Fibroblast of lung (primary cell): Measurements from ENCODE around the gene ARHGAP10. TPM values are rescaled to one million over a fixed set of nuclear protein-coding genes. Genes with fewer than 3 reads are reported as not detected.
A peak's percentile ranks its signal among the peaks of the same experiment; 100 is the strongest.

Source experiments
- DNase-seq, 2 donors: peaks; one replicate each; pipeline versions ENCODE4 v3.0.0 to v3.0.0-alpha.2; 2010; ENCODE audit warnings: low read depth in 2 of 2
- H2AFZ ChIP-seq: 2 replicates; pipeline ENCODE4 v1.5.1; 2012; ENCODE audit warnings: low read length, control low read depth, inconsistent platforms
- H3K27ac ChIP-seq: 2 replicates; pipeline ENCODE4 v1.5.1; 2011; ENCODE audit warnings: low read length, control low read depth; ENCODE audit not compliant: insufficient read depth
- H3K27me3 ChIP-seq: 2 replicates; pipeline ENCODE4 v1.5.1; 2011; ENCODE audit warnings: mild to moderate bottlenecking, low read length; ENCODE audit not compliant: control insufficient read depth, insufficient read depth
- H3K36me3 ChIP-seq: 2 replicates; pipeline ENCODE4 v1.5.1; 2011; ENCODE audit warnings: low read length; ENCODE audit not compliant: control insufficient read depth, insufficient read depth
- H3K4me1 ChIP-seq: 2 replicates; pipeline ENCODE4 v1.5.1; 2011; ENCODE audit warnings: low read length; ENCODE audit not compliant: control insufficient read depth, insufficient read depth; ENCODE audit errors: extremely low read depth
- H3K4me2 ChIP-seq: 2 replicates; pipeline ENCODE4 v1.5.1; 2011; ENCODE audit warnings: low read length, control low read depth; ENCODE audit not compliant: insufficient read depth; ENCODE audit errors: extremely low read depth
- H3K4me3 ChIP-seq, 4 experiments: fragments of 200-600 bp in 1 of 4; sonication (generic) in 1 of 4; replicated peaks in 1 of 4; 2 replicates each; pipeline ENCODE4 v1.5.1; 2011 to 2016; ENCODE audit warnings: low read length in 4 of 4, low read depth in 3 of 4, mild to moderate bottlenecking in 3 of 4, control low read depth in 2 of 4, inconsistent platforms in 1 of 4, mixed read lengths in 1 of 4; ENCODE audit not compliant: insufficient read depth in 1 of 4; ENCODE audit errors: control extremely low read depth in 1 of 4
- H3K79me2 ChIP-seq: 2 replicates; pipeline ENCODE4 v1.5.1; 2012; ENCODE audit warnings: mild to moderate bottlenecking, low read length, inconsistent platforms; ENCODE audit not compliant: control insufficient read depth, insufficient read depth
- H3K9ac ChIP-seq: 2 replicates; pipeline ENCODE4 v1.5.1; 2011; ENCODE audit warnings: mild to moderate bottlenecking, low read length, control low read depth; ENCODE audit not compliant: insufficient read depth
- H3K9me3 ChIP-seq: 2 replicates; pipeline ENCODE4 v1.5.1; 2012; ENCODE audit warnings: low read depth, low read length; ENCODE audit not compliant: control insufficient read depth, insufficient read depth
- H4K20me1 ChIP-seq: 2 replicates; pipeline ENCODE4 v1.5.1; 2011; ENCODE audit warnings: low read length; ENCODE audit not compliant: control insufficient read depth, insufficient read depth; ENCODE audit errors: extremely low read depth
- CTCF ChIP-seq, 2 donors: IDR thresholded peaks in 1 of 2; conservative IDR thresholded peaks in 1 of 2; 1 replicate in 1 of 2; 2 replicates in 1 of 2; pipeline ENCODE4 v1.5.1; 2011 to 2012; ENCODE audit warnings: low read length in 2 of 2, control low read depth in 1 of 2, inconsistent platforms in 1 of 2, low read depth in 1 of 2, mild to moderate bottlenecking in 1 of 2
- EZH2 ChIP-seq: IDR thresholded peaks from 2 replicates; pipeline ENCODE4 v1.5.1; 2012; ENCODE audit warnings: low read length, control low read depth, mild to moderate bottlenecking; ENCODE audit errors: missing control alignments
- polyA plus RNA-seq, 2 donors: library from polyadenylated mRNA; depleted of rRNA in 1 of 2; stranded (reverse) in 1 of 2; unstranded in 1 of 2; fragments of >200 nt; gene quantifications; 2 replicates each; pipeline ENCODE4 v1.2.1, GENCODE V29; 2011 to 2012; ENCODE audit warnings: missing spikeins in 1 of 2
- total RNA-seq: library from RNA; depleted of rRNA; stranded (reverse); fragments of >200 nt; gene quantifications from 2 replicates; pipeline ENCODE4 v1.2.1, GENCODE V29; 2014

ARHGAP10 gene
- total and polyA plus RNA-seq, 2 donors (not counting 1 experiment from before 2014, with no cell fraction given) = 21.6 to 35.8 TPM

- no peak overlapping the region for H3K27ac ChIP-seq
- H3K4me1 ChIP-seq = no peaks in the 10 kb centered on the region
- H3K9ac ChIP-seq = no peak overlapping the region
- DNase-seq = peak in 1 of 2 donors; percentile 25
- no peaks in the 10 kb centered on the region for H3K9me3 ChIP-seq
- no peak for TF ChIP-seq CTCF (conservative IDR thresholded peaks at IDR 0.05 in 1 of 2, IDR thresholded peaks at IDR 0.05 in 1 of 2; ENCODE audit: low read depth in 1 of 2, low read length in 2 of 2)
- TF ChIP-seq EZH2 = no peak
- H3K4me2 ChIP-seq = no peak overlapping the region
- no peak overlapping the region for H3K4me3 ChIP-seq
- no peaks in the 10 kb centered on the region for H4K20me1 ChIP-seq
- no peaks in the 10 kb centered on the region for H3K79me2 ChIP-seq
- no peak overlapping the region for H2AFZ ChIP-seq
- H3K36me3 ChIP-seq = no peaks in the 10 kb centered on the region
- H3K27me3 ChIP-seq = no peaks in the 10 kb centered on the region
Observed at GRCh38 chr4:148092316-148093014, 360.6 kb downstream of the ARHGAP10 start.

GRCh38 chr4:148093065-148093464 lies 361.2 kb downstream of the ARHGAP10 start:
- no peak overlapping the region for H2AFZ ChIP-seq
- H3K36me3 ChIP-seq = no peaks in the 10 kb centered on the region
- no peak for DNase-seq
- no peak overlapping the region for H3K4me2 ChIP-seq
- H3K79me2 ChIP-seq = no peaks in the 10 kb centered on the region
- no peaks in the 10 kb centered on the region for H3K4me1 ChIP-seq
- H4K20me1 ChIP-seq = no peaks in the 10 kb centered on the region
- H3K9ac ChIP-seq = no peak overlapping the region
- H3K27ac ChIP-seq = no peak overlapping the region
- H3K27me3 ChIP-seq = no peaks in the 10 kb centered on the region
- H3K4me3 ChIP-seq = no peak overlapping the region
- no peaks in the 10 kb centered on the region for H3K9me3 ChIP-seq
- TF ChIP-seq CTCF (conservative IDR thresholded peaks at IDR 0.05 in 1 of 2, IDR thresholded peaks at IDR 0.05 in 1 of 2; ENCODE audit: low read depth in 1 of 2, low read length in 2 of 2) = no peak
- TF ChIP-seq EZH2 = no peak

- TF ChIP-seq CTCF (conservative IDR thresholded peaks at IDR 0.05 in 1 of 2, IDR thresholded peaks at IDR 0.05 in 1 of 2; ENCODE audit: low read depth in 1 of 2, low read length in 2 of 2) (no peak), EZH2 (no peak)
- Histone ChIP-seq H3K4me1 (no peaks in the 10 kb centered on the region), H3K27me3 (no peaks in the 10 kb centered on the region), H4K20me1 (no peaks in the 10 kb centered on the region), H3K4me2 (no peak overlapping the region), H3K27ac (no peak overlapping the region), H2AFZ (no peak overlapping the region), H3K9me3 (no peaks in the 10 kb centered on the region), H3K4me3 (no peak overlapping the region), H3K79me2 (no peaks in the 10 kb centered on the region), H3K36me3 (no peaks in the 10 kb centered on the region), H3K9ac (no peak overlapping the region)
- DNase-seq = no peak
Observed at GRCh38 chr4:148094149-148094548, 362.3 kb downstream of the ARHGAP10 start.
